GM12878 (cell line): Measurements from ENCODE around the gene RNASEH2B. TPM values are rescaled to one million over a fixed set of nuclear protein-coding genes. Genes with fewer than 3 reads are reported as not detected.

Experiments used
- ATAC-seq: fragments of 200-7000 bp; cut with Tn5 transposase; 3 replicates; pipeline ENCODE4 v1.9.1; 2020; ENCODE audit warnings: mild to moderate bottlenecking, moderate library complexity
- BruUV-seq: library from RNA; stranded (reverse); fragments of 400-500 nt; replicated peaks from 2 replicates; lab custom pipeline; 2021; lab: Mats Ljungman, UMichigan
- CTCF ChIA-PET: fragments of 300-600 bp; sonication (Branson Sonifier 250); formaldehyde crosslinking; extraction: SDS; loops from one replicate; lab custom pipeline; 2021; ENCODE audit warnings: inconsistent platforms; lab: Yijun Ruan, JAX
- POLR2A ChIA-PET: fragments of 350-600 bp; formaldehyde crosslinking; extraction: SDS; loops from one replicate; lab custom pipeline; 2021; ENCODE audit warnings: inconsistent platforms; lab: Charles Lee
- RAD21 ChIA-PET: fragments of 300-600 bp; sonication (Branson Sonifier 250); formaldehyde crosslinking; loops from one replicate; lab custom pipeline; 2023; ENCODE audit warnings: antibody characterized with exemption; ENCODE audit not compliant: unreplicated experiment; lab: Charles Lee
- SMC1A ChIA-PET: fragments of 300-600 bp; sonication (Branson Sonifier 250); formaldehyde crosslinking; loops from one replicate; lab custom pipeline; 2023; ENCODE audit not compliant: unreplicated experiment, uncharacterized antibody; lab: Charles Lee
- DNase-seq: peaks from one replicate; pipeline ENCODE4 v3.0.0-alpha.2; 2011; ENCODE audit warnings: low read depth, low spot score
- FAIRE-seq: peaks from 3 replicates; lab custom pipeline; 2011; peaks lifted over from hg19 to GRCh38; lab: Jason Lieb, UNC
- H2AFZ ChIP-seq: 2 replicates; pipeline ENCODE4 v1.6.0; 2011; ENCODE audit warnings: low read depth, low read length, control low read depth; ENCODE audit not compliant: control insufficient read depth
- H3K27ac ChIP-seq: 2 replicates; pipeline ENCODE4 v1.5.1; 2011; ENCODE audit warnings: control low read depth; ENCODE audit not compliant: control insufficient read depth, insufficient read depth
- H3K27me3 ChIP-seq, 2 experiments: replicated peaks in 1 of 2; 2 replicates each; pipeline versions ENCODE4 v1.6.0 to v1.6.1; 2011; ENCODE audit warnings: low read length in 1 of 2; ENCODE audit not compliant: control insufficient read depth in 2 of 2, insufficient read depth in 2 of 2
- H3K36me3 ChIP-seq, 2 experiments: 2 replicates each; pipeline ENCODE4 v1.5.1; 2011; ENCODE audit warnings: low read length in 1 of 2; ENCODE audit not compliant: control insufficient read depth in 2 of 2, insufficient read depth in 2 of 2
- H3K4me1 ChIP-seq: 2 replicates; pipeline ENCODE4 v1.6.1; 2011; ENCODE audit warnings: mild to moderate bottlenecking, low read length, moderate library complexity, mixed read lengths; ENCODE audit not compliant: control insufficient read depth, insufficient read depth
- H3K4me2 ChIP-seq: 2 replicates; pipeline ENCODE4 v1.6.0; 2011; ENCODE audit warnings: control low read depth; ENCODE audit not compliant: control insufficient read depth, insufficient read depth
- H3K4me3 ChIP-seq: fragments of 200-600 bp; sonication (generic); 2 replicates; pipeline ENCODE4 v1.5.1; 2016
- H3K79me2 ChIP-seq: 2 replicates; pipeline ENCODE4 v1.6.0; 2011; ENCODE audit warnings: low read length; ENCODE audit not compliant: control insufficient read depth, insufficient read depth
- H3K9ac ChIP-seq: 2 replicates; pipeline ENCODE4 v1.8.0; 2011; ENCODE audit warnings: low read length, control low read depth, mixed read lengths; ENCODE audit not compliant: control insufficient read depth, insufficient read depth
- H3K9me3 ChIP-seq: replicated peaks from 3 replicates; pipeline ENCODE4 v1.5.1; 2011; ENCODE audit warnings: mild to moderate bottlenecking, low read length; ENCODE audit not compliant: control insufficient read depth, insufficient read depth
- H4K20me1 ChIP-seq: 2 replicates; pipeline ENCODE4 v1.6.0; 2011; ENCODE audit not compliant: control insufficient read depth, insufficient read depth
- BRCA1 ChIP-seq: IDR thresholded peaks from 2 replicates; pipeline ENCODE4 v1.6.1; 2011; ENCODE audit warnings: low read depth, low read length, improper control_type of control experiment
- CHD2 ChIP-seq: IDR thresholded peaks from 2 replicates; pipeline ENCODE4 v1.6.1; 2011; ENCODE audit warnings: low read depth, low read length, improper control_type of control experiment, borderline replicate concordance
- CREM ChIP-seq: IDR thresholded peaks from 2 replicates; pipeline ENCODE4 v1.6.1; 2014; ENCODE audit warnings: antibody characterized with exemption, low read depth
- DPF2 ChIP-seq: fragments of 450-650 bp; IDR thresholded peaks from 2 replicates; pipeline ENCODE4 v1.6.1; 2017; ENCODE audit warnings: mild to moderate bottlenecking
- ETV6 ChIP-seq, 2 experiments: fragments of 450-650 bp in 1 of 2; IDR thresholded peaks in 1 of 2; conservative IDR thresholded peaks in 1 of 2; 2 replicates each; pipeline ENCODE4 v1.6.1; 2014; ENCODE audit warnings: antibody characterized with exemption in 1 of 2, borderline replicate concordance in 1 of 2, low read depth in 1 of 2, mild to moderate bottlenecking in 1 of 2, moderate library complexity in 1 of 2
- HDAC2 ChIP-seq: fragments of 200-600 bp; sonication (generic); IDR thresholded peaks from 2 replicates; pipeline ENCODE4 v1.6.1; 2017
- IKZF1 ChIP-seq: fragments of 450-650 bp; conservative IDR thresholded peaks from 2 replicates; pipeline ENCODE4 v1.6.1; 2017; ENCODE audit warnings: antibody characterized with exemption, mild to moderate bottlenecking
- IRF4 ChIP-seq: IDR thresholded peaks from 2 replicates; pipeline ENCODE4 v1.6.1; 2011; ENCODE audit warnings: low read depth, low read length
- JUNB ChIP-seq: IDR thresholded peaks from 2 replicates; pipeline ENCODE4 v1.6.1; 2016; ENCODE audit warnings: antibody characterized with exemption, mild to moderate bottlenecking
- MYB ChIP-seq: fragments of 150-350 bp; IDR thresholded peaks from 2 replicates; pipeline ENCODE4 v1.6.1; 2014; ENCODE audit warnings: mild to moderate bottlenecking, low read depth, low read length, borderline replicate concordance
- NRF1 ChIP-seq: conservative IDR thresholded peaks from 2 replicates; pipeline ENCODE4 v1.6.1; 2011; ENCODE audit warnings: mild to moderate bottlenecking, low read depth, low read length, improper control_type of control experiment
- POLR2A ChIP-seq: IDR thresholded peaks from 2 replicates; pipeline ENCODE4 v1.6.1; 2011; ENCODE audit warnings: low read depth, mild to moderate bottlenecking, low read length
- RUNX3 ChIP-seq: IDR thresholded peaks from 2 replicates; pipeline ENCODE4 v1.6.1; 2012; ENCODE audit warnings: low read length, inconsistent platforms
- SPI1 ChIP-seq: IDR thresholded peaks from 2 replicates; pipeline ENCODE4 v1.6.1; 2011; ENCODE audit warnings: low read depth, mild to moderate bottlenecking, low read length, moderate library complexity, borderline replicate concordance; ENCODE audit not compliant: insufficient read depth
- SUPT20H ChIP-seq: IDR thresholded peaks from 2 replicates; pipeline ENCODE4 v1.6.1; 2011; ENCODE audit warnings: low read depth, mild to moderate bottlenecking, low read length, moderate library complexity, borderline replicate concordance; ENCODE audit not compliant: control insufficient read depth
- TCF3 ChIP-seq: IDR thresholded peaks from 2 replicates; pipeline ENCODE4 v1.6.1; 2012; ENCODE audit warnings: low read depth, mild to moderate bottlenecking, low read length, borderline replicate concordance; ENCODE audit not compliant: insufficient read depth
- ZBED1 ChIP-seq: IDR thresholded peaks from 2 replicates; pipeline ENCODE4 v1.6.1; 2016; ENCODE audit warnings: borderline replicate concordance
- ZNF217 ChIP-seq: fragments of 450-650 bp; IDR thresholded peaks from 2 replicates; pipeline ENCODE4 v1.6.1; 2017; ENCODE audit warnings: antibody characterized with exemption, mild to moderate bottlenecking
- WGBS: methylation state at CpG from one replicate; pipeline ENCODE4 v1.1.6; 2016; ENCODE audit warnings: low lambda C conversion rate; ENCODE audit not compliant: insufficient replicate concordance, insufficient coverage; ENCODE audit errors: missing lambda C conversion rate; 5-methylcytosine and 5-hydroxymethylcytosine counted together
- in situ Hi-C: fragments of 300-500 bp; cut with MboI; formaldehyde crosslinking; loops from 9 replicates; pipeline ENCODE4 v1.14.3; 2018; ENCODE audit warnings: mixed read lengths
- intact Hi-C: fragments of 100-400 bp; cut with micrococcal nuclease; formaldehyde crosslinking; loops from one replicate; pipeline ENCODE4 v1.14.2; 2022; ENCODE audit not compliant: unreplicated experiment
- polyA plus RNA-seq, 11 experiments: library from polyadenylated mRNA; depleted of rRNA in 4 of 11; unstranded in 6 of 11; stranded (reverse) in 5 of 11; fragments of >200 nt; fragmentation: Nextera tagmentation in 4 of 11; fragmentation: Illumina TruSeq in 1 of 11; extraction: Ambion mirVana in 4 of 11; extraction: Trizol in 1 of 11; gene quantifications; 1 replicate in 1 of 11; 2 replicates in 10 of 11; pipeline versions ENCODE4 v1.2.1 to v1.2.3, GENCODE V29; 2011 to 2016; ENCODE audit warnings: inconsistent platforms in 2 of 11, missing spikeins in 2 of 11, low read depth in 1 of 11
- total RNA-seq, 4 experiments: library from RNA; depleted of rRNA in 3 of 4; stranded (reverse); fragments of >200 nt in 3 of 4; fragmentation: Illumina TruSeq in 1 of 4; extraction: Trizol in 1 of 4; gene quantifications; 2 replicates each; pipeline versions ENCODE4 v1.2.1 to v1.2.3, GENCODE V29; 2013 to 2021
- TF ChIP-seq, protein P1 (sequence below): IDR thresholded peaks from 2 replicates; pipeline ENCODE4 v1.6.1; 2012; ENCODE audit warnings: low read depth, low read length, improper control_type of control experiment
- TF ChIP-seq, protein P2 (sequence below): fragments of 450-650 bp; conservative IDR thresholded peaks from 2 replicates; pipeline ENCODE4 v1.6.1; 2017; ENCODE audit warnings: mild to moderate bottlenecking, moderate library complexity
- TF ChIP-seq, protein P3 (sequence below): IDR thresholded peaks from 2 replicates; pipeline ENCODE4 v1.6.1; 2012; ENCODE audit warnings: low read depth, low read length, improper control_type of control experiment
- TF ChIP-seq, protein P4 (sequence below): fragments of 450-650 bp; IDR thresholded peaks from 2 replicates; pipeline ENCODE4 v1.6.1; 2014; ENCODE audit warnings: mild to moderate bottlenecking

RNASEH2B gene
- total and polyA plus RNA-seq, 10 of the 15 experiments (the other 5 are each of a cell fraction or from before 2014, with no cell fraction given): 64.9 to 148 (median 97.3) TPM

DNA sequence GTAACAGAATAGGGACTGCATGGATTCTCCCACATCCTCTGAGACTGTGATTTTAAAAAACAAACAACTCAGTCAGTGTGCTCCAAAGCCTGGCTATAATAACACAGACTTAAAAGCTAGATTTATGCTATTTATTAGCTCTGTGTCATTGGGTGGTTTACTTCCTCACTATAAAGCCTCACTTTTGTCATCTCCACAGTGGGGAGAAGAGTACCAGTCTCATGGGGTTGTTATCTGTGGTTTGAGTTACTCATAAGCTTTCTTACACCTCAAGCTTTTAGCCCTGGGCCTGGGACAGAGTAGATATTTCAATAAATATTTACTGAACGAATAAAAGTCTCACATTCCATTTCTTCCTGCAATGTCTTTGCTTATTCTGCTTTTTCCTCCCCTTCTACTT lies 5.3 kb downstream of the RNASEH2B start:
- in situ Hi-C loops (loop anchor here (5.0 to 10.0 kb wide), 4 partner anchors 108 to 938 kb away; no protein-coding TSS in a partner anchor), intact Hi-C loops (loop anchor here (5.0 kb wide), 5 partner anchors 383 to 978 kb away; partner anchors contain the start of genes SPRYD7 and TRIM13)
- ATAC-seq (peak; percentile 64), DNase-seq (no peak), FAIRE-seq (no peak)
- peaks cover 21% of the 10 kb centered on the region for H3K4me1 ChIP-seq
- no TSS peak for BruUV-seq
- H3K4me2 ChIP-seq: peak overlapping the region; percentile 55
- H3K27ac ChIP-seq: peak overlapping the region; percentile 70
- 0% methylated on average over 1 of the region's 1 CpG for WGBS
- ChIA-PET POLR2A (interaction anchor here (0.6 to 3.3 kb wide), 8 partner anchors 15 to 979 kb away, joined by 3 to 16 read pairs (median 4); partner anchors contain the start of genes SPRYD7 and TRIM13), RAD21 (interaction anchor here (0.6 to 5.7 kb wide), 23 partner anchors 15 to 1469 kb away, joined by 3 to 118 read pairs (median 4); partner anchors contain the start of genes SPRYD7 and TRIM13), SMC1A (interaction anchor here (0.7 to 4.2 kb wide), 23 partner anchors 12 to 938 kb away, joined by 3 to 57 read pairs (median 4); partner anchors contain the start of gene TRIM13), CTCF (interaction anchor here (0.6 to 5.8 kb wide), 14 partner anchors 11 to 953 kb away, joined by 3 to 56 read pairs (median 5); partner anchors contain the start of gene TRIM13)
- peak overlapping the region; percentile 31 for H3K4me3 ChIP-seq
- H3K79me2 ChIP-seq: peaks cover 94% of the 10 kb centered on the region
- H3K9ac ChIP-seq: peak overlapping the region; percentile 35; the same call in 1 of the 2 replicates
- no peaks in the 10 kb centered on the region for H3K36me3 ChIP-seq
- H2AFZ ChIP-seq: no peak overlapping the region
- no peaks in the 10 kb centered on the region for H3K27me3 ChIP-seq
- H3K9me3 ChIP-seq: no peaks in the 10 kb centered on the region
- no peaks in the 10 kb centered on the region for H4K20me1 ChIP-seq
- no peak for TF ChIP-seq HDAC2
- peak; percentile 22; the same call in 1 of the 2 replicates for TF ChIP-seq IKZF1
- TF ChIP-seq TCF3: no peak
- no peak for TF ChIP-seq CHD2
- peak; percentile 42 for TF ChIP-seq DPF2
- TF ChIP-seq, protein P1, sequence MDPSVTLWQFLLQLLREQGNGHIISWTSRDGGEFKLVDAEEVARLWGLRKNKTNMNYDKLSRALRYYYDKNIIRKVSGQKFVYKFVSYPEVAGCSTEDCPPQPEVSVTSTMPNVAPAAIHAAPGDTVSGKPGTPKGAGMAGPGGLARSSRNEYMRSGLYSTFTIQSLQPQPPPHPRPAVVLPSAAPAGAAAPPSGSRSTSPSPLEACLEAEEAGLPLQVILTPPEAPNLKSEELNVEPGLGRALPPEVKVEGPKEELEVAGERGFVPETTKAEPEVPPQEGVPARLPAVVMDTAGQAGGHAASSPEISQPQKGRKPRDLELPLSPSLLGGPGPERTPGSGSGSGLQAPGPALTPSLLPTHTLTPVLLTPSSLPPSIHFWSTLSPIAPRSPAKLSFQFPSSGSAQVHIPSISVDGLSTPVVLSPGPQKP: no peak
- TF ChIP-seq ZNF217: 0 out of 2 replicates have a peak, but pooled peaks have one; percentile 58
- TF ChIP-seq IRF4: no peak
- TF ChIP-seq CREM: no peak
- TF ChIP-seq, protein P2, sequence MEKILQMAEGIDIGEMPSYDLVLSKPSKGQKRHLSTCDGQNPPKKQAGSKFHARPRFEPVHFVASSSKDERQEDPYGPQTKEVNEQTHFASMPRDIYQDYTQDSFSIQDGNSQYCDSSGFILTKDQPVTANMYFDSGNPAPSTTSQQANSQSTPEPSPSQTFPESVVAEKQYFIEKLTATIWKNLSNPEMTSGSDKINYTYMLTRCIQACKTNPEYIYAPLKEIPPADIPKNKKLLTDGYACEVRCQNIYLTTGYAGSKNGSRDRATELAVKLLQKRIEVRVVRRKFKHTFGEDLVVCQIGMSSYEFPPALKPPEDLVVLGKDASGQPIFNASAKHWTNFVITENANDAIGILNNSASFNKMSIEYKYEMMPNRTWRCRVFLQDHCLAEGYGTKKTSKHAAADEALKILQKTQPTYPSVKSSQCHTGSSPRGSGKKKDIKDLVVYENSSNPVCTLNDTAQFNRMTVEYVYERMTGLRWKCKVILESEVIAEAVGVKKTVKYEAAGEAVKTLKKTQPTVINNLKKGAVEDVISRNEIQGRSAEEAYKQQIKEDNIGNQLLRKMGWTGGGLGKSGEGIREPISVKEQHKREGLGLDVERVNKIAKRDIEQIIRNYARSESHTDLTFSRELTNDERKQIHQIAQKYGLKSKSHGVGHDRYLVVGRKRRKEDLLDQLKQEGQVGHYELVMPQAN: no peak
- TF ChIP-seq SPI1: peak; percentile 46; the same call in 1 of the 2 replicates
- no peak for TF ChIP-seq SUPT20H
- TF ChIP-seq JUNB: peak; percentile 23; the same call in 1 of the 2 replicates
- peak; percentile 85 for TF ChIP-seq RUNX3
- TF ChIP-seq, protein P3, sequence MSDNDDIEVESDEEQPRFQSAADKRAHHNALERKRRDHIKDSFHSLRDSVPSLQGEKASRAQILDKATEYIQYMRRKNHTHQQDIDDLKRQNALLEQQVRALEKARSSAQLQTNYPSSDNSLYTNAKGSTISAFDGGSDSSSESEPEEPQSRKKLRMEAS: no peak
- TF ChIP-seq, protein P4, sequence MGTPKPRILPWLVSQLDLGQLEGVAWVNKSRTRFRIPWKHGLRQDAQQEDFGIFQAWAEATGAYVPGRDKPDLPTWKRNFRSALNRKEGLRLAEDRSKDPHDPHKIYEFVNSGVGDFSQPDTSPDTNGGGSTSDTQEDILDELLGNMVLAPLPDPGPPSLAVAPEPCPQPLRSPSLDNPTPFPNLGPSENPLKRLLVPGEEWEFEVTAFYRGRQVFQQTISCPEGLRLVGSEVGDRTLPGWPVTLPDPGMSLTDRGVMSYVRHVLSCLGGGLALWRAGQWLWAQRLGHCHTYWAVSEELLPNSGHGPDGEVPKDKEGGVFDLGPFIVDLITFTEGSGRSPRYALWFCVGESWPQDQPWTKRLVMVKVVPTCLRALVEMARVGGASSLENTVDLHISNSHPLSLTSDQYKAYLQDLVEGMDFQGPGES: no peak
- TF ChIP-seq BRCA1: no peak
- TF ChIP-seq ZBED1: no peak
- no peak for TF ChIP-seq MYB
- no peak for TF ChIP-seq ETV6 (conservative IDR thresholded peaks at IDR 0.05 in 1 of 2, IDR thresholded peaks at IDR 0.05 in 1 of 2; ENCODE audit: borderline replicate concordance in 1 of 2, low read depth in 1 of 2)
- no peak for TF ChIP-seq POLR2A
- no peak for TF ChIP-seq NRF1
